GM21529 (cell line): ENCODE results near the gene YEATS2.
"Not testable (repeated sequence)": the region's sequence is repeated elsewhere in the genome, so short reads cannot be mapped to it uniquely, and the experiment has no call there.

Experiments
- ATAC-seq: cut with Tn5 transposase; IDR thresholded peaks from one replicate; pipeline ENCODE4 v1.9.1; 2021; ENCODE audit not compliant: unreplicated experiment

Gene YEATS2

GRCh38 chr3:183697610-183698317 lies at the start of gene YEATS2:
Gene YEATS2, plus strand, starts transcription at chr3:183697797. Its CDS starts 17,366 bp downstream, at chr3:183715163.
- peak; percentile 72 for ATAC-seq

- no peak for ATAC-seq
Measured at GRCh38 chr3:183650554-183650953, 47.0 kb upstream of the YEATS2 start.

- ATAC-seq: no peak
Measured at GRCh38 chr3:183653209-183654064, 44.2 kb upstream of the YEATS2 start.

GRCh38 chr3:183654727-183655126 lies 42.9 kb upstream of the YEATS2 start:
- ATAC-seq: no peak

GRCh38 chr3:183662099-183662498 lies 35.5 kb upstream of the YEATS2 start:
- no peak for ATAC-seq

GRCh38 chr3:183664913-183665381 lies 32.6 kb upstream of the YEATS2 start:
- no peak for ATAC-seq

GRCh38 chr3:183680061-183680460 lies 17.5 kb upstream of the YEATS2 start:
- ATAC-seq: no peak

- ATAC-seq: no peak
Measured at GRCh38 chr3:183687705-183688104, 9.9 kb upstream of the YEATS2 start.

- ATAC-seq: no peak
Measured at GRCh38 chr3:183688874-183689273, 8.7 kb upstream of the YEATS2 start.

GRCh38 chr3:183689621-183690020 lies 8.0 kb upstream of the YEATS2 start:
- not testable (repeated sequence) for ATAC-seq

GRCh38 chr3:183690402-183690995 lies 7.1 kb upstream of the YEATS2 start:
- ATAC-seq: no peak

- ATAC-seq: no peak
Measured at GRCh38 chr3:183692436-183692835, 5.2 kb upstream of the YEATS2 start.

GRCh38 chr3:183695569-183696364 lies 1.8 kb upstream of the YEATS2 start:
- ATAC-seq: no peak

GRCh38 chr3:183697123-183697609 lies 431 bp upstream of the YEATS2 start:
- ATAC-seq: no peak

GRCh38 chr3:183698318-183698751 lies 738 bp downstream of the YEATS2 start:
- ATAC-seq: peak; percentile 30

- ATAC-seq: no peak
Measured at GRCh38 chr3:183698756-183699155, 1.2 kb downstream of the YEATS2 start.

GRCh38 chr3:183699238-183699947 lies 1.8 kb downstream of the YEATS2 start:
- no peak for ATAC-seq

GRCh38 chr3:183701744-183702143 lies 4.1 kb downstream of the YEATS2 start:
- no peak for ATAC-seq

GRCh38 chr3:183703892-183704291 lies 6.3 kb downstream of the YEATS2 start:
- not testable (repeated sequence) for ATAC-seq

GRCh38 chr3:183710231-183710630 lies 12.6 kb downstream of the YEATS2 start:
- no peak for ATAC-seq
